AG04449 (cell line): ENCODE data around the gene SPTBN5.

Source experiments
- CTCF ChIA-PET: fragments of 350-600 bp; formaldehyde crosslinking; extraction: SDS; loops from one replicate; lab custom pipeline; 2021; ENCODE audit warnings: antibody characterized with exemption; lab: Yijun Ruan, JAX
- POLR2A ChIA-PET: fragments of 400-600, 350-600 bp; formaldehyde crosslinking; extraction: SDS; loops from one replicate; lab custom pipeline; 2020; ENCODE audit warnings: antibody characterized with exemption, inconsistent platforms; lab: Yijun Ruan, JAX
- DNase-seq: peaks from one replicate; pipeline ENCODE4 v3.0.0-alpha.2; 2010; ENCODE audit warnings: low read depth, low spot score
- H3K4me3 ChIP-seq: 2 replicates; pipeline ENCODE4 v1.5.1; 2011; ENCODE audit warnings: low read depth, mild to moderate bottlenecking, control low read depth, low read length
- TF ChIP-seq, protein P1 (sequence below): IDR thresholded peaks from one replicate; pipeline ENCODE4 v1.5.1; 2011; ENCODE audit warnings: mild to moderate bottlenecking, moderate library complexity, low read length, control low read depth, inconsistent platforms; ENCODE audit not compliant: insufficient read depth; ENCODE audit errors: missing control alignments

SPTBN5 gene

DNA sequence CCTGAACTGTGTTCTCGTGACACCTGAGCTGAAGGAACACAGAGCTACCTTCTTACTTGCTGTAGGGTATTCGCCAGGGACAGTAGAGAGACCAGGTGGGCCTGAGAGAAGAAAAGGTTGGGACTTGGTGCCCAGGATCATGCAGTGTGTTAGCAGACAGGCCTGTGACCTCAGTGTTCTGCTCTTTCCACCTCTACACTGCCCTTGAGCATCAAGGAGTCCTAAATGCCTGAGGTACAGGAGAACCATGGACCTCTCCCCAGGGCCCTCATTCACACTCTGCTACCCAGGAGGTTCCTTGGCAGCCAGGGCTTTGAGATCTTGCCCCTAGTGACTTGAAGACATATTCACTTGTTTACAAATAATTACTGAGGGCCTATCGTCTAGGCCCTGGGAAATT is 88.1 kb downstream of the SPTBN5 start:
- ChIA-PET CTCF (interaction anchor here (1.7 to 17.2 kb wide), 2 partner anchors 30 to 110 kb away, joined by 3 to 756 read pairs; partner anchors contain the start of gene MAPKBP1), POLR2A (no interaction called here)

DNA sequence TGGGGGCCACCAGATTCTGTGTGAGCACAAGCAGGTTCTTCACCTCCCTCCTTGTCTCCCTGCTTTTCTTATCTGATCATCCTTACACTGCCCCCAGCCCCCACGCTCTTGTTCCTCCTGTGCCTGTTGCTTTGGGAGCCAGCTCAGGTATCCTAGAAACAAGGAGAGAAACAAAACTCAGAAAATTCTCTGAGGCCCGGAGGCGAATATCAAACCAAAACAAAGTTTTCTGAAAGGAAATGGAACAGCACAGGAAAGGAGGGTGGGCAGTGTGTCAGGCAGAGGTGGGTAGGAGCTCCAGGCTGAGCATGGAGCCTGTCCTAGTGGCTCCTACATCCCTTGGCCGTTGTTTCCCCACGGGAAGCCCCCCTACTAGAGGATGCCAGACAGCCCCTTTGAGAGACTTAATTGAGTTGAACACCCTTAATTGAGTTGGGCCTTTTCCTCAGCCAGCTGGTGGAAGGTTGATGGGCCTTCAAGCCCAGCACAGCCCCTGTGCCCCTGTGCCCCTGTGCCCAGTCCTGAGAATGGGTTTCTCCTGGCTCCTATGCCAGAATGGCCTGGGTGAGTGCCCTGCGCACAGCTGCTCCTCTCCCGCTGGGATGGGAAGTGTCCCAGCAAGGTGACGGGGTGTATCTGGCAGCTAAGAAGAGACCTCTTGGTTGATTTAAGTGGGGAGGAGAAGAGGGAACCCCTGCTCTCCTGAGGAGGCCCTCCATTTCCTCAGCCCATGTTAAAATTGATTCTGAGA is 88.8 kb downstream of the SPTBN5 start:
- TF ChIP-seq, protein P1, sequence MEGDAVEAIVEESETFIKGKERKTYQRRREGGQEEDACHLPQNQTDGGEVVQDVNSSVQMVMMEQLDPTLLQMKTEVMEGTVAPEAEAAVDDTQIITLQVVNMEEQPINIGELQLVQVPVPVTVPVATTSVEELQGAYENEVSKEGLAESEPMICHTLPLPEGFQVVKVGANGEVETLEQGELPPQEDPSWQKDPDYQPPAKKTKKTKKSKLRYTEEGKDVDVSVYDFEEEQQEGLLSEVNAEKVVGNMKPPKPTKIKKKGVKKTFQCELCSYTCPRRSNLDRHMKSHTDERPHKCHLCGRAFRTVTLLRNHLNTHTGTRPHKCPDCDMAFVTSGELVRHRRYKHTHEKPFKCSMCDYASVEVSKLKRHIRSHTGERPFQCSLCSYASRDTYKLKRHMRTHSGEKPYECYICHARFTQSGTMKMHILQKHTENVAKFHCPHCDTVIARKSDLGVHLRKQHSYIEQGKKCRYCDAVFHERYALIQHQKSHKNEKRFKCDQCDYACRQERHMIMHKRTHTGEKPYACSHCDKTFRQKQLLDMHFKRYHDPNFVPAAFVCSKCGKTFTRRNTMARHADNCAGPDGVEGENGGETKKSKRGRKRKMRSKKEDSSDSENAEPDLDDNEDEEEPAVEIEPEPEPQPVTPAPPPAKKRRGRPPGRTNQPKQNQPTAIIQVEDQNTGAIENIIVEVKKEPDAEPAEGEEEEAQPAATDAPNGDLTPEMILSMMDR = no peak
- no peak for DNase-seq
- POLR2A ChIA-PET = no interaction called here
- H3K4me3 ChIP-seq = no peak overlapping the region
- CTCF ChIA-PET = interaction anchor here (0.8 to 17.2 kb wide), 4 partner anchors 13 to 339 kb away, joined by 3 to 756 read pairs (median 4); partner anchors contain the start of gene MAPKBP1

More for the DNA sequence above, 88.1 kb downstream of the SPTBN5 start:
- DNase-seq = no peak
- TF ChIP-seq, protein P1 = no peak
- H3K4me3 ChIP-seq = no peak overlapping the region

DNA sequence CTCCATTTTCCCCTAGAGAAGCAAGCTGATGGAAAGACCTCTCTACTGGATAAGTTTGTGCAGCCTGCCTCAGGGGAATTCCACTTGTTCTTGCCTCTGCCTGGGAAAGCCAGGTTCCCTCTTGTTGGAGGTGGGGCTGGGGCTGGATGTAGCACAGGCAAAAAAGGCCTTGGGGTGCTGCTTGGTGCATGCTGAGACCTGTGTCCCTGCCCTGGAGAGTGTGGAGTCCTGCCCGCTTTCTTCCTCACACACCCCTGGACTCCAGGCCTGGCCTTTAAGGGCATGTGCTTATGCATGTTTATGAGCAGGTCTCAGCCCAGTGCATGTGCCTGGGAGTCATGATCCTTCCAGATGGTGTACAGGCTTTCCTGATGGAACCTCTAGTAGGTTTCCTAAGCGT is 89.5 kb downstream of the SPTBN5 start:
- TF ChIP-seq, protein P1 = no peak
- no peak for DNase-seq
- POLR2A ChIA-PET = no interaction called here
- H3K4me3 ChIP-seq = no peak overlapping the region
- CTCF ChIA-PET = interaction anchor here (0.6 to 17.2 kb wide), 5 partner anchors 12 to 338 kb away, joined by 3 to 756 read pairs (median 3); partner anchors contain the start of gene MAPKBP1

DNA sequence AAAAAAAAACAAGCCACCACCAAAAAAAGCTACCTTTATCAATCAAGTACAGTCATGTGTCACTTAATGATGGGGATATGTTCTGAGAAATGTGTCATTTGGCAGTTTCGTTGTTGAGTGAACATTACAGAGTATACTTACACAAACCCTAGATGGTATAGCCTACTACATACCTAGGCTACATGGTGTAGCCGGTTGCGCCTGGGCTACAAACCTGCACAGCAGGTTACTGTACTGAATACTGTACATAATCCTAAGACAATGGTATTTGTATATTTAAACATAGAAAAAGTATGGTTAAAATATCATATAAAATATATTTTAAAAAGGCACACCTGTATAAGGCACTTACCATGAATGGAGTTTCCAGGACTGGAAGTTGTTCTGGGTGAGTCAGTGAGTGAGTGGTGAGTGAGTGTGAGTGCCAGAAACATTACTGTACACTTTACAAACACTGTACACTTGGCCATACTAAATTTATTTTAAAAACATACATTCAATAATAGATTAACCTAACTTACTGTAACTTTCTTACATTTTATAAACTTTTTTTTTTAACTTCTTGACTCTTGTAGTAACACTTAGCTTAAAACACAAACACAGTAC is 91.9 kb downstream of the SPTBN5 start:
- CTCF ChIA-PET = interaction anchor here (0.6 to 17.2 kb wide), 5 partner anchors 9 to 302 kb away, joined by 3 to 756 read pairs (median 3); partner anchors contain the start of gene MAPKBP1
- no peak for DNase-seq
- POLR2A ChIA-PET = no interaction called here
- H3K4me3 ChIP-seq = no peak overlapping the region
- TF ChIP-seq, protein P1 = no peak

DNA sequence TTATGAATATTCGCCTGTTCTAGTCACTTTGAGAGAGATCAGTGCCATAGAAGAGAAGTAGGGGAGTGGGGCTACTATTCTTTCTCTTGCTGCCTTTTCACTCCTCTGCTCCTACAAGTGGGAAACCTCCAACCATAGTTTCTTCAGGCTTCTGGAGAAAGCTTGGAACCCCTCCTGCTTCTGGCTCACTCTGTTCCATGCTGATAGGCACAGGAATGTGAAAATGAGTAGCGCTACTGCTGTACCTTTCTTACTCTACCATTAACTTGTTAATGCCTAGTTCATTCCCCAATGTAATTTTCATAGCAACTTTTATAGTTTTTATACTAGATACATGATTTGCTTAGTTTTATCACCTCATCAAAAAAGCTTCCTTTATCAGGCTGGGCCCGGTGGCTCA is 92.7 kb downstream of the SPTBN5 start:
- CTCF ChIA-PET = interaction anchor here (1.0 to 17.2 kb wide), 3 partner anchors 9 to 77 kb away, joined by 3 to 756 read pairs (median 72); partner anchors contain the start of gene MAPKBP1

More for the DNA sequence above, 92.7 kb downstream of the SPTBN5 start:
- POLR2A ChIA-PET = no interaction called here
- H3K4me3 ChIP-seq = no peak overlapping the region
- TF ChIP-seq, protein P1 = no peak
- DNase-seq = no peak
